Stomach (tissue), 9 donors: ENCODE results near the gene SYNE3. TPM values are rescaled to one million over a fixed set of nuclear protein-coding genes. Genes with fewer than 3 reads are reported as not detected.

Experiments
- DNase-seq, 2 donors: peaks; one replicate each; pipeline versions ENCODE4 v3.0.0 to v3.0.0-alpha.2; 2013 to 2019
- H3K27ac ChIP-seq, 5 donors: fragments of 200-600 bp in 4 of 5; sonication (generic) in 4 of 5; one replicate each; pipeline ENCODE4 v1.5.1; 2013 to 2019; ENCODE audit warnings: mild to moderate bottlenecking in 1 of 5, moderate library complexity in 1 of 5
- H3K27me3 ChIP-seq, 3 donors: fragments of 200-600 bp; sonication (generic); one replicate each; pipeline ENCODE4 v1.5.1; 2017 to 2019; ENCODE audit warnings: mixed run types in 1 of 3
- H3K36me3 ChIP-seq, 4 donors: fragments of 200-600 bp; sonication (generic); 1 replicate in 3 of 4; 2 replicates in 1 of 4; pipeline ENCODE4 v1.5.1; 2016 to 2019
- H3K4me1 ChIP-seq, 4 donors: fragments of 200-600 bp; sonication (generic); one replicate each; pipeline ENCODE4 v1.5.1; 2016 to 2019
- H3K4me3 ChIP-seq, 4 donors: fragments of 200-600 bp; sonication (generic) in 3 of 4; one replicate each; pipeline ENCODE4 v1.5.1; 2016 to 2019; ENCODE audit warnings: mild to moderate bottlenecking in 1 of 4
- H3K9me3 ChIP-seq, 4 donors: fragments of 200-600 bp; sonication (generic); one replicate each; pipeline ENCODE4 v1.5.1; 2016 to 2019
- CTCF ChIP-seq, 7 experiments: fragments of 450-650 bp in 4 of 7; fragments of 200-600 bp in 3 of 7; sonication (generic) in 3 of 7; IDR thresholded peaks; one replicate each; pipeline ENCODE4 v1.5.1; 2016 to 2019; ENCODE audit warnings: antibody characterized with exemption in 7 of 7, control low read depth in 2 of 7, mild to moderate bottlenecking in 1 of 7
- EP300 ChIP-seq: sonication (generic); formaldehyde crosslinking; IDR thresholded peaks from one replicate; pipeline ENCODE4 v1.6.1; 2017; ENCODE audit warnings: antibody characterized with exemption
- POLR2A ChIP-seq, 4 donors: fragments of 450-650 bp; IDR thresholded peaks; one replicate each; pipeline ENCODE4 v1.6.1; 2016; ENCODE audit warnings: antibody characterized with exemption in 4 of 4, control low read depth in 2 of 4, mild to moderate bottlenecking in 1 of 4, moderate library complexity in 1 of 4
- POLR2AphosphoS5 ChIP-seq, 3 donors: sonication (generic); formaldehyde crosslinking; IDR thresholded peaks; one replicate each; pipeline ENCODE4 v1.6.1; 2016; ENCODE audit warnings: antibody characterized with exemption in 3 of 3
- WGBS, 5 donors: extraction: QIAGEN DNeasy Blood & Tissue Kit in 3 of 5; methylation state at CpG; one replicate each; pipeline versions ENCODE4 v1.1.5 to v1.1.7; 2013 to 2018; 5-methylcytosine and 5-hydroxymethylcytosine counted together
- intact Hi-C: fragments of 100-400 bp; cut with DNase I; formaldehyde crosslinking; loops from one replicate; pipeline ENCODE4 v1.15.1; 2023; ENCODE audit warnings: low total_unique reads
- polyA plus RNA-seq, 3 donors: library from polyadenylated mRNA; stranded (reverse); fragments of 200-250 nt; gene quantifications; one replicate each; pipeline ENCODE4 v1.2.3, GENCODE V29; 2013
- total RNA-seq, 5 donors: library from RNA; depleted of rRNA; stranded (reverse); fragments of >200 nt; gene quantifications; one replicate each; pipeline versions ENCODE4 v1.1.0 to v1.2.3, GENCODE V29; 2014 to 2016
- donor health status: healthy with polysubstance abuse.
- donor health status: Bipolar disorder and iron deficiency.
- donor health status: healthy.

Gene SYNE3
- total and polyA plus RNA-seq, 8 donors: 0.58 to 85.2 (median 5.9) TPM

- intact Hi-C loops: no loop called here
- Histone ChIP-seq H3K4me3 (no peak overlapping the region), H3K4me1 (peaks cover 3 to 16% (median 5%) of the 10 kb centered on the region in 4 donors), H3K27ac (no peak overlapping the region), H3K9me3 (no peaks in the 10 kb centered on the region), H3K27me3 (no peaks in the 10 kb centered on the region), H3K36me3 (peaks cover 0 to 22% (median 17%) of the 10 kb centered on the region in 4 donors)
- DNase-seq: no peak
- TF ChIP-seq CTCF (IDR thresholded peaks at IDR 0.05) (no peak), POLR2A (IDR thresholded peaks at IDR 0.05) (no peak), EP300 (no peak), POLR2AphosphoS5 (IDR thresholded peaks at IDR 0.05) (no peak)
- WGBS, 5 donors: 94 to 100% (median 99%) methylated on average over 5 of the region's 5 CpGs
Observed at GRCh38 chr14:95543021-95543420, 26.6 kb upstream of the SYNE3 start.

GRCh38 chr14:95541932-95542930 is 25.8 kb upstream of the SYNE3 start:
- intact Hi-C loops: no loop called here
- H3K27ac ChIP-seq: no peak overlapping the region
- no peaks in the 10 kb centered on the region for H3K9me3 ChIP-seq
- H3K4me3 ChIP-seq: no peak overlapping the region
- 75 to 82% (median 80%) methylated on average over 8 of the region's 8 CpGs for whole genome bisulfite sequencing, 5 donors
- no peaks in the 10 kb centered on the region for H3K27me3 ChIP-seq
- DNase-seq: no peak
- H3K4me1 ChIP-seq: peaks cover 5 to 24% (median 12%) of the 10 kb centered on the region in 4 donors
- H3K36me3 ChIP-seq: peaks cover 0 to 22% (median 17%) of the 10 kb centered on the region in 4 donors
- TF ChIP-seq CTCF (IDR thresholded peaks at IDR 0.05) (no peak), POLR2AphosphoS5 (IDR thresholded peaks at IDR 0.05) (no peak), EP300 (no peak), POLR2A (IDR thresholded peaks at IDR 0.05) (no peak)

- Histone ChIP-seq H3K27ac (no peak overlapping the region), H3K4me3 (no peak overlapping the region), H3K36me3 (peaks cover 0 to 20% (median 15%) of the 10 kb centered on the region in 4 donors), H3K27me3 (no peaks in the 10 kb centered on the region), H3K4me1 (peaks cover 12 to 33% (median 20%) of the 10 kb centered on the region in 4 donors), H3K9me3 (no peaks in the 10 kb centered on the region)
- TF ChIP-seq EP300: no peak
- TF ChIP-seq POLR2AphosphoS5 (IDR thresholded peaks at IDR 0.05): no peak
- no peak for TF ChIP-seq CTCF (IDR thresholded peaks at IDR 0.05)
- TF ChIP-seq POLR2A (IDR thresholded peaks at IDR 0.05): no peak
- 65 to 82% (median 68%) methylated on average over 4 of the region's 4 CpGs for WGBS, 5 donors
- no peak for DNase-seq
- intact Hi-C loops: no loop called here
Observed at GRCh38 chr14:95541346-95541745, 24.9 kb upstream of the SYNE3 start.

- no peak overlapping the region for H3K27ac ChIP-seq
- H3K36me3 ChIP-seq: peaks cover 0 to 16% (median 15%) of the 10 kb centered on the region in 4 donors
- H3K4me3 ChIP-seq: no peak overlapping the region
- TF ChIP-seq EP300 (no peak), POLR2A (IDR thresholded peaks at IDR 0.05) (no peak), POLR2AphosphoS5 (IDR thresholded peaks at IDR 0.05) (no peak), CTCF (IDR thresholded peaks at IDR 0.05) (no peak)
- no peaks in the 10 kb centered on the region for H3K27me3 ChIP-seq
- DNase-seq: no peak
- 90 to 97% (median 95%) methylated on average over 6 of the region's 6 CpGs for WGBS, 5 donors
- H3K4me1 ChIP-seq: peaks cover 22 to 34% (median 29%) of the 10 kb centered on the region in 4 donors
- H3K9me3 ChIP-seq: no peaks in the 10 kb centered on the region
- intact Hi-C loops: no loop called here
Observed at GRCh38 chr14:95540236-95540855, 23.9 kb upstream of the SYNE3 start.
